PC-3 (cell line): ENCODE measurements around the gene PGS1. TPM values are rescaled to one million over a fixed set of nuclear protein-coding genes. Genes with fewer than 3 reads are reported as not detected.
A peak's percentile ranks its signal among the peaks of the same experiment; 100 is the strongest.

Experiments
- ATAC-seq: fragments of 200-7000 bp; cut with Tn5 transposase; 2 replicates; pipeline ENCODE4 v1.9.1; 2020; ENCODE audit warnings: mild to moderate bottlenecking, moderate library complexity
- BruUV-seq: library from RNA; stranded (reverse); fragments of 400-500 nt; replicated peaks from 2 replicates; lab custom pipeline; 2021; lab: Mats Ljungman, UMichigan
- CTCF ChIA-PET: fragments of 300-600 bp; sonication (Branson Sonifier 250); formaldehyde crosslinking; loops from one replicate; lab custom pipeline; 2022; ENCODE audit warnings: antibody characterized with exemption; lab: Charles Lee
- POLR2A ChIA-PET: fragments of 300-600 bp; sonication (Branson Sonifier 250); formaldehyde crosslinking; loops from one replicate; lab custom pipeline; 2022; ENCODE audit warnings: antibody characterized with exemption; ENCODE audit not compliant: unreplicated experiment; lab: Charles Lee
- DNase-seq: peaks from one replicate; pipeline ENCODE4 v3.0.0-alpha.2; 2015
- H2AFZ ChIP-seq: fragments of 300-600 bp; sonication (generic); 2 replicates; pipeline ENCODE4 v1.6.0; 2016; ENCODE audit warnings: antibody characterized with exemption, low read length
- H3F3A ChIP-seq: fragments of 300-600 bp; sonication (generic); one replicate; pipeline ENCODE4 v1.6.0; 2017; ENCODE audit warnings: antibody characterized with exemption, low read length, control low read depth, mild to moderate bottlenecking; ENCODE audit not compliant: unreplicated experiment
- H3K27ac ChIP-seq: fragments of 300-600 bp; sonication (generic); 2 replicates; pipeline ENCODE4 v1.5.1; 2016; ENCODE audit warnings: mild to moderate bottlenecking, low read length
- H3K27me3 ChIP-seq: fragments of 300-600 bp; sonication (generic); 2 replicates; pipeline ENCODE4 v1.6.1; 2016; ENCODE audit warnings: low read length, mixed read lengths
- H3K36me3 ChIP-seq: fragments of 300-600 bp; sonication (generic); 2 replicates; pipeline ENCODE4 v1.6.1; 2016; ENCODE audit warnings: low read depth, mixed run types, low read length, mixed read lengths
- H3K4me1 ChIP-seq: fragments of 300-600 bp; sonication (generic); 2 replicates; pipeline ENCODE4 v1.5.1; 2016; ENCODE audit warnings: low read length; ENCODE audit not compliant: insufficient read depth
- H3K4me2 ChIP-seq: fragments of 300-600 bp; sonication (generic); 2 replicates; pipeline ENCODE4 v1.6.0; 2016; ENCODE audit warnings: low read length
- H3K4me3 ChIP-seq: fragments of 300-600 bp; sonication (generic); 2 replicates; pipeline ENCODE4 v1.5.1; 2016; ENCODE audit warnings: mild to moderate bottlenecking, low read length, mixed read lengths
- H3K79me2 ChIP-seq: fragments of 300-600 bp; sonication (generic); 2 replicates; pipeline ENCODE4 v1.6.1; 2017; ENCODE audit warnings: low read length, mixed read lengths
- H3K9ac ChIP-seq: fragments of 300-600 bp; sonication (generic); 2 replicates; pipeline ENCODE4 v1.6.0; 2016; ENCODE audit warnings: mild to moderate bottlenecking, low read length
- H3K9me2 ChIP-seq: fragments of 300-600 bp; sonication (generic); replicated peaks from 2 replicates; pipeline ENCODE4 v1.6.1; 2016; ENCODE audit warnings: mixed run types, low read length, mixed read lengths
- H3K9me3 ChIP-seq: fragments of 300-600 bp; sonication (generic); 2 replicates; pipeline ENCODE4 v1.6.1; 2016; ENCODE audit warnings: low read length, mixed read lengths
- H4K20me1 ChIP-seq: fragments of 300-600 bp; sonication (generic); 2 replicates; pipeline ENCODE4 v1.6.1; 2016; ENCODE audit warnings: low read length, mixed read lengths
- EZH2 ChIP-seq: fragments of 300-600 bp; sonication (generic); IDR thresholded peaks from one replicate; pipeline ENCODE4 v1.6.1; 2017; ENCODE audit warnings: antibody characterized with exemption, mild to moderate bottlenecking, low read length; ENCODE audit not compliant: unreplicated experiment
- EZH2phosphoT487 ChIP-seq: fragments of 300-600 bp; sonication (generic); IDR thresholded peaks from 2 replicates; pipeline ENCODE4 v1.6.1; 2018; ENCODE audit warnings: mild to moderate bottlenecking, antibody characterized with exemption, low read length, borderline replicate concordance
- intact Hi-C: fragments of 100-400 bp; cut with micrococcal nuclease; formaldehyde crosslinking; loops from 2 replicates; pipeline ENCODE4 v1.9.0; 2023
- total RNA-seq: library from RNA; depleted of rRNA; stranded (reverse); fragments of >200 nt; gene quantifications from 2 replicates; pipeline ENCODE4 v1.2.3, GENCODE V29; 2014
- TF ChIP-seq, protein P1 (sequence below): fragments of 300-600 bp; sonication (generic); conservative IDR thresholded peaks from 2 replicates; pipeline ENCODE4 v1.5.1; 2017; ENCODE audit warnings: antibody characterized with exemption, low read depth, mild to moderate bottlenecking, low read length

PGS1 gene
- total RNA-seq, 1 experiment from 2014 or later, result 47.0 TPM

- Histone ChIP-seq H3K27ac (peak overlapping the region; percentile 96), H3F3A (peaks cover 32% of the 10 kb centered on the region), H4K20me1 (no peaks in the 10 kb centered on the region), H3K4me1 (peaks cover 89% of the 10 kb centered on the region), H3K9ac (peak overlapping the region; percentile 88), H3K27me3 (no peaks in the 10 kb centered on the region), H3K4me2 (peak overlapping the region; percentile 68), H3K79me2 (peaks cover 8% of the 10 kb centered on the region), H3K9me2 (no peaks in the 10 kb centered on the region), H2AFZ (no peak overlapping the region), H3K36me3 (no peaks in the 10 kb centered on the region), H3K9me3 (no peaks in the 10 kb centered on the region), H3K4me3 (0 out of 2 replicates have a peak overlapping the region, but pooled peaks have one; percentile 12)
- intact Hi-C loops, result no loop called here
- DNase-seq, result peak; percentile 96
- ATAC-seq, result peak; percentile 7
- BruUV-seq, result TSS peak; percentile 59
- ChIA-PET CTCF (no interaction called here), POLR2A (no interaction called here)
- TF ChIP-seq, protein P1, sequence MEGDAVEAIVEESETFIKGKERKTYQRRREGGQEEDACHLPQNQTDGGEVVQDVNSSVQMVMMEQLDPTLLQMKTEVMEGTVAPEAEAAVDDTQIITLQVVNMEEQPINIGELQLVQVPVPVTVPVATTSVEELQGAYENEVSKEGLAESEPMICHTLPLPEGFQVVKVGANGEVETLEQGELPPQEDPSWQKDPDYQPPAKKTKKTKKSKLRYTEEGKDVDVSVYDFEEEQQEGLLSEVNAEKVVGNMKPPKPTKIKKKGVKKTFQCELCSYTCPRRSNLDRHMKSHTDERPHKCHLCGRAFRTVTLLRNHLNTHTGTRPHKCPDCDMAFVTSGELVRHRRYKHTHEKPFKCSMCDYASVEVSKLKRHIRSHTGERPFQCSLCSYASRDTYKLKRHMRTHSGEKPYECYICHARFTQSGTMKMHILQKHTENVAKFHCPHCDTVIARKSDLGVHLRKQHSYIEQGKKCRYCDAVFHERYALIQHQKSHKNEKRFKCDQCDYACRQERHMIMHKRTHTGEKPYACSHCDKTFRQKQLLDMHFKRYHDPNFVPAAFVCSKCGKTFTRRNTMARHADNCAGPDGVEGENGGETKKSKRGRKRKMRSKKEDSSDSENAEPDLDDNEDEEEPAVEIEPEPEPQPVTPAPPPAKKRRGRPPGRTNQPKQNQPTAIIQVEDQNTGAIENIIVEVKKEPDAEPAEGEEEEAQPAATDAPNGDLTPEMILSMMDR, result no peak
- TF ChIP-seq EZH2phosphoT487 (no peak), EZH2 (no peak)
Observed at GRCh38 chr17:78338486-78339259, 39.8 kb upstream of the PGS1 start.

DNA sequence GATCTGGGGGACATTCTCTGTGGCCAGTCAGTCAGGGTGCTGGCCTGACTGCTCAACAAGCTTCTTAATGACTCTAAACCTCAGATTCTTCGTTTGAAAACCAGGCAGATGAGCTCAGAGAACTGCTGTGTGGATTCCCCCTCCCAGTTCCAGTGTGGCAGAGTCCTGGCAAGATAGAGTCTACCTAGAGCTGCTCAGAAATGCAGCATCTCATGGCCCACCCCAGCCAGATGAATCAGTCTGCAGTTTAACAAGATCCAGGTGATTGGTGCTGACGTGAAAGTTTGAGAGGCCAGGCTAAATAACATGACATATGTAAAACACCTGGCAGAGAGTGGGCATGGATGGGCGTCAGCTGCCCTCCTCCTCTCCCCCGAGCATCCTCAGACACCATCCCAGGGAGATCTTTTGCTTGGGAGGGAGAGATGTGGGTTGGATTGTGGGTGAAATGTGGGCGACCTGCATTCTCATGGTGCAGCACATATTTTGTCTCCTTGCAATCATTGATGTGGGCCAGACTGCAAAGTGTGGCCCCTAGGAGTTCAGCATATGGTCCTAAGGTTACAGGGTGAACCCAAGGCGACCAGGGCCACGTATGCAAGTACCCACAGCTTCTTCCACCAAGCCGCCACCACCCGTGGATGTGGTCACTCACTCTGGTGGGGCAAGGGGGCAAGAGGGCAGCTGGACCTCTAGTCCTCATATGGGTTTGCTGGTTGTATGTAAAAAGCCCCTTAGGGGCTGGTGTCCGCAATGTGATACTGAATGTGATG lies 38.1 kb upstream of the PGS1 start:
- ATAC-seq (no peak), DNase-seq (no peak)
- Histone ChIP-seq H3K27ac (peak overlapping the region; percentile 96), H4K20me1 (no peaks in the 10 kb centered on the region), H3K79me2 (peaks cover 8% of the 10 kb centered on the region), H3K4me1 (peaks cover 80% of the 10 kb centered on the region), H3K4me3 (no peak overlapping the region), H3K4me2 (no peak overlapping the region), H2AFZ (no peak overlapping the region), H3K9me3 (no peaks in the 10 kb centered on the region), H3F3A (peaks cover 29% of the 10 kb centered on the region), H3K27me3 (no peaks in the 10 kb centered on the region), H3K9me2 (no peaks in the 10 kb centered on the region), H3K9ac (peak overlapping the region; percentile 88), H3K36me3 (no peaks in the 10 kb centered on the region)
- POLR2A ChIA-PET, result interaction anchor here (0.6 kb wide), 1 partner anchor 30 kb away, joined by 5 read pairs; no protein-coding TSS in a partner anchor
- intact Hi-C loops, result no loop called here
- CTCF ChIA-PET, result no interaction called here
- TF ChIP-seq, protein P1, result no peak
- no peak for TF ChIP-seq EZH2phosphoT487
- TF ChIP-seq EZH2, result no peak
- BruUV-seq, result no TSS peak
